NCI-H1694 treated with DMSO at 0.1 percent for 48 hours (cell line): ENCODE measurements around the gene PDE12.

ENCODE experiments used
- DNase-seq: peaks from one replicate; lab custom pipeline; 2025; lab: John Stamatoyannopoulos, UW

The PDE12 gene, protein sequence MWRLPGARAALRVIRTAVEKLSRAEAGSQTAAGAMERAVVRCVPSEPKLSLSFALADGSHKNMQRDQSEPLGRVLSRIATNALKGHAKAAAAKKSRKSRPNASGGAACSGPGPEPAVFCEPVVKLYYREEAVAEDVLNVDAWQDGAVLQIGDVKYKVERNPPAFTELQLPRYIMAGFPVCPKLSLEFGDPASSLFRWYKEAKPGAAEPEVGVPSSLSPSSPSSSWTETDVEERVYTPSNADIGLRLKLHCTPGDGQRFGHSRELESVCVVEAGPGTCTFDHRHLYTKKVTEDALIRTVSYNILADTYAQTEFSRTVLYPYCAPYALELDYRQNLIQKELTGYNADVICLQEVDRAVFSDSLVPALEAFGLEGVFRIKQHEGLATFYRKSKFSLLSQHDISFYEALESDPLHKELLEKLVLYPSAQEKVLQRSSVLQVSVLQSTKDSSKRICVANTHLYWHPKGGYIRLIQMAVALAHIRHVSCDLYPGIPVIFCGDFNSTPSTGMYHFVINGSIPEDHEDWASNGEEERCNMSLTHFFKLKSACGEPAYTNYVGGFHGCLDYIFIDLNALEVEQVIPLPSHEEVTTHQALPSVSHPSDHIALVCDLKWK

DNA sequence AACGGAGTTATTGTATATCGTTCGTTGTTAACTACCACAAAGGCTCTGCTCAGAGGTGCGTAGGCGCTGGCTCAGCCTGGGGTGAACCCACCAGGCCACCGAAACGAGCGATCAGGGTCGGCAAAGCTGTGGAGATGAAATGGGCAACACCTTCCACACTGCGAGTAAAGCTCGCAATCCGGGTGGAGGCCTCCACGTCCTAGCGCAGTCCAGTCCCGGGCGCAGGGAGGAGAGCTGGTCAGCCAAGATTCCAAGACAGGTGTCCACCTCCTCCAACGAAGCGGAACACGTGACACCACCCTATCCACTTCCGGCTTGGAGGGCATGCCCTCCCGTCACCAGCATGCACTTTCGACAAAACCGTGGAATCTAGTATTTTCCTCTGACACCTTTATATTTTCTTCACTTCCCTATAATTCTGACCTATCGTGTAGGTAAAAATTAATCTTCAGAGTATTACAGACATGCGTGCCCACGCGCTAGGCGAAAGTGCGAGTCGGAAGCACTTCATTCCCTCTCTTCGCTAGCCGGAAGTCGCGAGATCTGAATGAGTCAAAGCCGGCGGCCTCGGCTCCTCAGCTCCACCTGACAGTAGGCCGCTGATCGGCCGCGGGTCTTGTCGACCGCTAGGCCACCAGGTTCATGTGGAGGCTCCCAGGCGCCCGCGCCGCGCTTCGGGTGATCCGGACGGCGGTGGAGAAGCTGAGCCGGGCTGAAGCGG is at the start of gene PDE12:
PDE12 (plus strand) TSS at position 537 of the 721 bp plus-strand sequence; CDS start at position 643, 106 bp downstream.
- DNase-seq, result peak; percentile 31

DNA sequence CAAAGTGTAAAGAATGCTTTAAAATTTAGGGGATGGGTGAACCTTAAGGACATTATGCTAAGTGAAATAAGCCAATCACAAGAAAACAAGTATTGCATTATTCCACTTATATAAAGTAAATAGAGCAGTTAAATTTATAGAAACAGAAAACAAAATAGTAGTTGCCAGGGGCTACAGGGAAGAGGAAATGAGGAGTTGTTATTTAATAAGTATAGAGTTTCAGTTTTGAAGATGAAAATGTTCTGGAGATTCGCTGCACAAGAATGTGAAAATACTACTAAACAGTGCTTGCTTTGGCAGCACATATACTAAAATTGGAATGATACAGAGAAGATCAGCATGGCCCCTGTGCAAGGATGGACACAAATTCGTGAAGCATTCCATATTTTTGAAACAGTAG is 43.9 kb upstream of the PDE12 start:
- no peak for DNase-seq

DNA sequence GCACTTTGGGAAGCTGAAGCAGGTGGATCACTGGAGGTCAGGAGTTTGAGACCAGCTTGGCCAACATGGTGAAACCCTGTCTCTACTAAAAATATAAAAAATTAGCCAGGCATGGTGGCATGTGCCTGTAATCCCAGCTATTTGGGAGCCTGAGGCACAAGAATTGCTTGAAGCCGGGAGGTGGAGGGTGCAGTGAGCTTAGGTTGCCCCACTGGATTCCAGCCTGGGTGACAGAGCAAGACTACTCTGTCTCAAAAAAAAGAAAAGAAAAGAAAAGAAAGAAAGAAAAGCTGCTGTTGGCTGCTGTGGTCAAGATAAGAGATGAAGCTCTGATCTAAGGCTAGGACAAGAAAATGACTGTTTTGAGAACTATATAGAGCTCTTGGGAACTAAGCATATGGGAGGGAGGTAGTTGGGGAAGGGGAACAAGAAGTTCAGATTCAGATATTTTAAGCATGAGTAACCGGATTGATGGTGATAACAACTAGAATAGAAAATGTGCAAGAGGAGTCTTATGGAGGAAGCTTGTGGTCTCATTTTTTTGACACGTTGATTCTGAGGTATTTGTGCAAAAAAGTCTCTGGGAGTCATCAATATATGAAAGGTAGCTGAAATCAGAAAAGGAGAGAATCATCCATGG is 37.7 kb upstream of the PDE12 start:
- DNase-seq, result no peak

DNA sequence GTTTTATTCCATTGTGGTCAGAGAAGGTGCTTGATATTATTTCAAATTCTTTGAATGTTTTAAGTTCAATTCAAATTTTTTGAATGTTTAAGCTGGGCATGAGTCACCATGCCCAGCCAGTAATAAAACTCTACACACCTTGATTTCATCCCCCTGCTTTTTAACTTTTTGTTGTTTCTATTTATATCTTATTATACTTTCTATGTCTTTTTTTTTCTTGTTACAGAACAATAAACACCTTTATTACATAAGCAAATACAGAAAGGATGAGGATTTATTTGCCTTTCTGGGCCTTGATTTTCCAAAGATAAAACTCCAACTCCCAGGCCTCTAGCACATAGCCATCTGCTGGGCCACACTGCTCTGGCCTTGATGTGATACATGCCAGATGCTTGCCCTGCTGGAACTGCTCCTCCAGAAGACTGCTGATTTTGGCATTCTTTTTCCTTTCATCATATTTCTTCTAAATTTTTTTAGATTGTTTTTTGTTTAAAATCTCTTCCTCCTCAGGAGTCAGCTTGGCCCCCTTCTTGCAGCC is 25.9 kb upstream of the PDE12 start:
- DNase-seq, result no peak

DNA sequence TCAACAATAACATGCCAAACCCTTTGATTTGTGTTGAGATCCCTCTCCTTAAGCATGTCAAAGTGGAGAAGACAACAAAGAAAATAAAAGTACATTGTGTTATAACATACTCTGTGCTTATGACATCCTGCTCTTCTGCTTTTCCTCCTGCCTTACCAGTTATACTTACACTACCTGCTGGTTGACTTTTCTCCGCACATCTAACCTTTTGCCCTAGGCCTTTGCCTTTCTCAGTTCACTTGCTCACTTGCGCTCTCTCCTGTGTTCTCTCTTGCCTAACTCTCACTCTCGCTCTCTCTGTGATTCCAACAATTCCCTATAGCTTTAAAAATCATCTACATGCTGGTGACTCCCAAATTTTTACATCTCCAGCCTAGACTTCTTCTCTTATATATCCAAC is 17.6 kb upstream of the PDE12 start:
- DNase-seq, result no peak

DNA sequence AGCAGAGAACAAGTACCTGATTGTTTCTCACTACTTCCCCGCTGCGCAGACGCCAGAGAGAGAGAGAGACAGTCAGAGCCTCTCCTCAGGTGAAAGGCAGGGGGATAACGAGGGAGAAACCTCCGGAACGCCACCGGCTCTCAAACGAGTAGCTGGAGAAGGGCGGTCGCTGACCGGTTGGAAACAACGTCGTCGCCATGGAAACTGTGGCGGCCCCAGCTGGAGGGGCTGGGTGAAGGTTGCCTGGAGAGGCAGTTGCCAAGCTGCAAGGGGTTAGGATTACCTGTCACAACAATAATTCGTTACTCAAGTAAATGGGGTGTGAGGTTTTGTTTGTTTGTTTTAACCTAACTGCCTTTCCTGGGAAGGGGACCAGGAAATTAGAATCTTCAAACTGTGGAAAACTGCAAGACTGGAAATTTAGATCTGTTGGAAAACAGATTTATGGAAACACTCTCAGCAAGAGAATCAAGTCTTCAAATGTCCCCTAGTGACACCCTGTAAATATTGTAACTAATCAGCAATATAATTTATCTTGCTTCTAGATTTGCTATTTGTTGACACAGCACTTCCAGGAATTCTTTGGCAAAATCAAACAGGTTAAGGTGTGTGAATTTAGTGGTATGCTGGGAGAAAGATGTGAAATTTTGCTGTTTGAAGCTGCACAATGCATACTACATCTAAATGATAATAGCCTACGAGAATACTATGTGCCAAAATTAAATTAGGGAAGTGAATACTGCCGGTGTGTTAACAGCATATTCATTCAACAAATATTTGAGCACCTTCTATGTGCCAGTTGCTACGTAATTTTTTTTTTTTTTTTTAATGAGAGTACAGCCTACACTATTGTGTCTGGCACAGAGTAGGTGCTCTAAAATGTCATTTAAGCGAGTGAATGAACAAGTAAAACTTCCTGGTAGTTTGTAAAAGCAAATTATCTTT is 11.6 kb upstream of the PDE12 start, which contains the start of gene DNAH12:
DNAH12 (minus strand) TSS at position 164 of the 945 bp plus-strand sequence. CDS start 1,474 bp downstream, outside the sequence.
- peak; percentile 14 for DNase-seq

DNA sequence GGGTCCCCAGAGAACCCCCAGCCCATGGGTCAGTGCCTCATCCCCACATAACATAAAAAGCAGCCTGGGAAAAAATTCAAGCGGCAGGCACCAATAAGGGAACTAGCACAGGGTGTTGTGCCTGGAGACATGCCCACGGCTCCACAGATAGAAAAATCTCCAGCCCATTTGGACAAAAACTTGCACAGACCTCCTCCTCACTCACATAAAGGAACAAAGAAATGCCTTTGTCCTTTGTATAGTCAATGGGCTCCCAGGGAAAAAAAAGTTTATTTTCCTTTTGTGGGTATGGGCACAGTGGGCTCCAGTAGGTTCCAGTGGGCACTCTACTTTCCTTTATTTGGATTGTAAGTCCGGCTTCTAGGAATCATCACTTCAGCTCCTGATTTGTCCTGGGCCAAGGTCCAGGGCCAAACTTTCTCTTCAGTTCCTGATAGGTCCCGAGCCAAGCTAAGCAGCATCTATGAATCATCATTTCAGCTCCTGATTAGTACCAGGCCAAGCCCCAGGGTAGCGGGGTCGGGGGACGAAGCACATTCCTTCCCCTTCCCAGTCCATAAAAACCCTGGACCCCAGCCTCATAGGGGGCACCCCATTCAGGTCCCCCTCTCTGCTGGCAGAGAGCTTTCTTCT is 10.3 kb upstream of the PDE12 start:
- DNase-seq, result no peak

DNA sequence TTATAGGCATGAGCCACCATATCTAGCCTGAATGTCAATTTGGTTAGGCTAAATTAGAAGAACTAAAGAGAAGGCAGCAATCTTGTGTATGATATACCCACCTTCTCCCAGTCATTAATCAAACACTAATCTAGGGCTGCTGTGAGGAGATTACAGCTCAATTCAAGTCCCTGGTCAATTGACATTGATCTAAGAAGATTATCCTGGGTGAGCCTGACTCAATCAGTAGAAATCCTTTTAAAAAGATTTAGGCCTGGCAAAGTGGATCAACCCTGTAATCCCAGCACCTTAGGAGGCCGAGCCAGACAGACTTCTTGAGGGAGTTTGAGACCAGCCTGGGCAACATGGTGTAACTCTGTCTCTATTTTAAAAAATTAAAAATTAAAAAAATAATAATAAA is 9.5 kb upstream of the PDE12 start:
- no peak for DNase-seq

DNA sequence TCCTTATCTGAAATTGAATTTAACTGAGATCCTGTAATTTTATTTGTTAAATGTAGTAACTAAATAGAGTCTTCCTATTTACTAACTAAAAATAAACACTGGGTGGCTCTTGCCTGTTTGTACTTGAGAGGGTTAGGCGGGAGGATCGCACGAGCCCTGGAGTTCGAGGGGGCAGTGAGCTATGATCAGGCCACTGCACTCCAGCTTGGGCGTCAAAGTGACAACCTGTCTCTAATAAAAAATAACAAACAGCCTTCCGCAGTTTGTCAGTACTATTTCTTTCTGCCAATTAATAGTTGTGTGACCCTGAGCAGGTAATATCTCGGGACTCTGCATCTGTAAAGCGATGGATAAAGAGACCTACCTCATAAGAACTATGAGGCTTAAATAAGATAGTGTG is 768 bp upstream of the PDE12 start:
- DNase-seq, result no peak

DNA sequence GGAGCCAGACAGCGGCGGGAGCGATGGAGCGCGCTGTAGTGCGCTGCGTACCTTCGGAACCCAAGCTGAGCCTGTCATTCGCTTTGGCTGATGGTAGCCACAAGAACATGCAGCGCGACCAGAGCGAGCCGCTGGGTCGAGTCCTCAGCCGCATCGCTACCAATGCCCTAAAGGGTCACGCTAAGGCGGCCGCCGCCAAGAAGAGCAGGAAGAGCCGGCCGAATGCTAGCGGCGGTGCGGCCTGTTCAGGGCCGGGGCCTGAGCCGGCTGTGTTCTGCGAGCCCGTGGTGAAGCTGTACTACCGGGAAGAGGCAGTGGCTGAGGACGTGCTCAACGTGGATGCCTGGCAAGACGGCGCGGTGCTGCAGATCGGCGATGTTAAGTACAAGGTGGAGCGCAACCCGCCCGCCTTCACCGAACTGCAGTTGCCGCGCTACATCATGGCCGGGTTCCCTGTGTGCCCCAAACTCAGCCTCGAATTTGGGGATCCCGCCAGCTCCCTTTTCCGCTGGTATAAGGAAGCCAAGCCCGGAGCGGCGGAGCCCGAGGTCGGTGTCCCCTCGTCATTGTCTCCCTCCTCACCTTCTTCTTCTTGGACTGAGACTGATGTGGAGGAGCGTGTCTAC is 498 bp downstream of the PDE12 start:
- DNase-seq, result no peak

DNA sequence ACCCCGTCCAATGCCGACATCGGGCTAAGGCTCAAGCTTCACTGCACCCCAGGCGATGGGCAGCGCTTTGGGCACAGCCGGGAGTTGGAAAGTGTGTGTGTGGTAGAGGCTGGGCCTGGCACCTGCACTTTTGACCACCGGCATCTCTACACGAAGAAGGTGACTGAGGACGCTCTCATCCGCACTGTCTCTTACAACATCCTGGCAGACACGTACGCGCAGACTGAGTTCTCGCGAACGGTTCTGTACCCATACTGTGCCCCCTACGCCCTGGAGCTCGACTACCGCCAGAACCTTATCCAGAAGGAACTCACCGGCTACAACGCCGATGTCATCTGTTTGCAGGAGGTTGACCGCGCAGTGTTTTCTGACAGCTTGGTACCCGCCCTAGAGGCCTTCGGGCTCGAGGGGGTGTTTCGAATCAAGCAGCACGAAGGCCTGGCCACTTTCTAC is 1.0 kb downstream of the PDE12 start:
- no peak for DNase-seq

DNA sequence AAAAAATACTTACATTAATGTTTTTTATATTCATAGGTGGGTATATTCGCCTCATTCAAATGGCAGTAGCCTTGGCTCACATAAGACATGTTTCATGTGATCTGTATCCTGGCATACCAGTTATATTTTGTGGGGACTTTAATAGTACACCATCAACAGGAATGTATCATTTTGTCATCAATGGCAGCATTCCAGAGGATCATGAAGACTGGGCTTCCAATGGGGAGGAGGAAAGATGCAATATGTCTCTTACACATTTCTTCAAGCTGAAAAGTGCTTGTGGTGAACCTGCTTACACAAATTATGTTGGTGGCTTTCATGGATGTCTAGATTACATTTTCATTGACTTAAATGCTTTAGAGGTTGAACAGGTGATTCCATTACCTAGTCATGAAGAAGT is 3.5 kb downstream of the PDE12 start:
- no peak for DNase-seq

DNA sequence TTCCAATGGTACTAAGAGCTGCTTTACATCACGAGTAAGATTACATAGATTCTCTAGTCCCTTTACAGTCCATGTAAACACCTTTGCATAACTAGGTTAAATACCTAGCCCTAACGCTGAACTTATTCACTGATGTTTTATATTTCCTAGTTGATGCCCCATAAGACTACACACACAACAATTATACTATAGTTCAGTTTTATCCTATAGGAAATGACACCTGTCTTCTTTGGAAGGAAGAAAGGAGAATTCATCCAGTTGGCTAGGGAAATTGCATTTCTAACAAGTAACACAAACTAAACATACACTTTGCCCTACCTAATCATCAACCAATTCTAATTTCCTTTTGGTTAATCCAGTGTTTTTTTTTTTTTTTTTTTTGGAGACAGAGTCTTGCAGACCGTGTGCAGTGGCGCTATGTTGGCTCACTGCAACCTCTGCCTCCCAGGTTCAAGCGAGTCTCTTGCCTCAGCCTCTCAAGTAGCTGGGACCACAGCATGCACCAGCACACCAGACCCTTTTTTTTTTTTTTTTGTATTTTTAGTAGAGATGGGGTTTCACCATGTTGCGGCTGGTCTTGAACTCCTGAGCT is 13.9 kb downstream of the PDE12 start:
- no peak for DNase-seq

DNA sequence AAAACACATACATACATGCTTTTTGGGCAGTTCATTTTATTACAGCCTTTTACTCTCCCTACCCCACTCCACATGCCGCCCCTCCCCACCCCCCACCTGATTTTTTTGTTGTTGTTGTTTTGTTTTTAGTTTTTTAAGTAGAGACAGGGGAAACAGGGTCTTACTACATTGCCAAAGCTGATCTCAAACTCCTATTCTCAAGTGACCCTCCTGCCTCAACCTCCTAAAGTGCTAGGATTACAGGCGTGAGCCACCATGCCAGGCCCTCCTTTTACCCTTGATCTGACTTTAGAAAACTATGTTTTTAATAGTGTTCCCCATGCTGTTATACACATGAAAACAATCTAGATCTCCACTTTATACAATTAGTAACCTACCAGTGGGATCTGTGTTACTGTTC is 14.8 kb downstream of the PDE12 start:
- no peak for DNase-seq

DNA sequence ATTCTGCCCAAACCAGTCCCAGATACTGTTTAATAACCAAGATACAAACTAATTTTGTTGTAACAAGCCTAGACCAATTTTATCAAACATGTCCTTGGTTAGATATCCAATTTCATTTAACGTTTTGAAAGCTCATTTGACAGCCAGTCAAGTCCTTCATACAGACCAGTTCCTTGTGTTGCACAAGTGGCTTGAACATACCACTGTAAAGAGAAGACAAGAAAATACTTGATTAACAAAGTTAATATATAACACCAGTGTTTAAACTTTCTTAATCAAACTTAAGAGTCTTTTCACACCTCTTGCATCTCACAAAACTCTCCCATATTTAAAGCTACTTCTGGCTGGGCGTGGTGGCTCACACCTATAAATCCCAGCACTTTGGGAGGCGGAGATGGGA is 16.0 kb downstream of the PDE12 start:
- no peak for DNase-seq

DNA sequence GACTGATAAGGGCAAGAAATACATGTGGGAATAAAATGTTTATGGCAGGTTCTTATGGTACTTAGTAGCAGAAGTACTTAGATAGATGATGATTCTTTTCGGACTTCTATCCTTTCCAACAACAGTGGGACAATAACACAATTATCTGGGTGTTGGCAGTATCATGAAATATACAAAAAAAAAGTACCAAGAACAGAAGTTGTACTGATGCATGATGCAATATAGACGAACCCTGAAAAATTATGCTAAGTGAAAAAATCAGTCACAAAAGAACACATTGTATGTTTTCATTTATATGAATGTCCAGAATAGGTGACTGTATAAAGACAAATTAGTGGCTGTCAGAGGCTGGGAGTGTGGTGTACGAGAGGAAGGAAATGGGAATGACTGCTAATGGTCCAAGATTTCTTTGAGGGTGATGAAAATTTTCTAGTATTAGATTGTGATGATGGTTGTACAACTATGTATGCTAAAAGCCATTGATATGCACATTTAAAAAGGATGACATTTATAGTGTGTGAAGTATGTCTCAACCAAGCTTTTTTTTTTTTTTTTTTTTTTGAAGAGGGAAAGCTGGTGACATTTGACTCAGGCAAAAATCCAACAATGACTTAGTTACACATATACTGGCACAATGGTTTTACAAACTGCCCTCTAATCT is 20.0 kb downstream of the PDE12 start:
- DNase-seq, result no peak

DNA sequence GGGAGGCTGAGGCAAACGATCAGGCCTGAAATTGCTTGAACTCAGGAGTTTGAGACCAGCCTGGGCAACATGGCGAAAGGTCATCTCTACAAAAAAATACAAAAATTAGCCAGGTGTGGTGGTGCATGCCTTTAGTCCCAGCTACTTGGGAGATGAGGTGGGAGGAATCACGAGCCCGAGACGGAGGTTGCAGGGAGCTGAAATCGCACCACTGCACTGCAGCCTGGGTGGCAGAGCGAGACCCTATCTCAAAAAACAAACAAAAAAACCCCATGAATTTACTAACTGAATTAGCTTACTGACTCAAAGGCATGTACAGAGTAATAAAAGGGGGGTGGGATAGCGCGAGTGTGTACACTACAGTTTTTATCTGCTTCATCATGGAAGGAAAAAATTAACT is 21.7 kb downstream of the PDE12 start:
- DNase-seq, result no peak

DNA sequence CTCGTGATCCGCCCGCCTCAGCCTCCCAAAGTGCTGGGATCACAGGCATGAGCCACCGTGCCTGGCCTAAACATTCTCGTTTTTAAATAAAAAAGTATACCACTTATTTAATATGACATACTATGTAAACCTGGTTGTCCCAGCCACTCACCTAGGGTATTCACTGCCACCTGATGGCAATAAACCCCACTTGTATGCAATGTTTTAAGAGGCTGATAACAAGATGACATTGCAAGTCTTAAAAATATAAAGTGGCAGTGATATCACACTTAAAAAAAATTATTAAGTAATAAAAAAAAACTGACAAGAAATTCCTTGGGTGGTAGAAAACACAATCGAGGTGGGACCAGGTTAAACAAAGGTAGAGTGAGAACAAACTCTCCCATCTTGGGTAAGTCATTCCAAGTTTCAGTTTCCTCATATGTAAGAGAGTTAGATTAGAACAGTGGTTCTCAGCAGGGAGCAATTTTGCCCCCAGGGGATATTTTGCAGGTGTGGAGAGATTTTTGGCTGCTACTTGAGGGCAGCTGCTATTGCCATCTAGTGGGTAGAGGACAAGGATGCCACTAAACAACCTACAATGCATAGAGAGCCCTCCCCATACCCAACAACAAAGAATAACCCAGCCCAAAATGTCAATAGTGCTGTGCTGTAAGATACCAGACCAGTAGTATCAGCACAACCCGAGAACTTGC is 26.5 kb downstream of the PDE12 start:
- no peak for DNase-seq
